COLO668 (cell line): ENCODE measurements around the gene ZRANB3.
"Not testable (repeated sequence)": the region's sequence is repeated elsewhere in the genome, so short reads cannot be mapped to it uniquely, and the experiment has no call there.

Source experiments
- DNase-seq: peaks from one replicate; lab custom pipeline; 2025; ENCODE audit not compliant: unreplicated experiment; lab: John Stamatoyannopoulos, UW

Gene ZRANB3

GRCh38 chr2:135142323-135142722 lies 388.7 kb downstream of the ZRANB3 start:
- no peak for DNase-seq

GRCh38 chr2:135140606-135141005 lies 390.4 kb downstream of the ZRANB3 start:
- no peak for DNase-seq

GRCh38 chr2:135132314-135132713 lies 398.7 kb downstream of the ZRANB3 start:
- no peak for DNase-seq

- no peak for DNase-seq
These were observed 400.3 kb downstream of the ZRANB3 start for GRCh38 chr2:135130751-135131150.

GRCh38 chr2:135125940-135126339 lies 405.1 kb downstream of the ZRANB3 start:
- no peak for DNase-seq

- DNase-seq, result no peak
These were observed 405.8 kb downstream of the ZRANB3 start for GRCh38 chr2:135124924-135125886.

- DNase-seq, result not testable (repeated sequence)
These were observed 409.4 kb downstream of the ZRANB3 start for GRCh38 chr2:135121658-135122039.

GRCh38 chr2:135121016-135121657 lies 409.9 kb downstream of the ZRANB3 start:
- no peak for DNase-seq

- DNase-seq, result no peak
These were observed 411.4 kb downstream of the ZRANB3 start for GRCh38 chr2:135119582-135119981.

- no peak for DNase-seq
These were observed 417.7 kb downstream of the ZRANB3 start for GRCh38 chr2:135113322-135113721.

- DNase-seq, result not testable (repeated sequence)
These were observed 425.3 kb downstream of the ZRANB3 start for GRCh38 chr2:135105513-135106316.

GRCh38 chr2:135103843-135104242 lies 427.2 kb downstream of the ZRANB3 start:
- DNase-seq, result no peak

- DNase-seq, result no peak
These were observed 431.1 kb downstream of the ZRANB3 start for GRCh38 chr2:135099802-135100483.

- no peak for DNase-seq
These were observed 433.3 kb downstream of the ZRANB3 start for GRCh38 chr2:135097532-135098231.

- no peak for DNase-seq
These were observed 434.2 kb downstream of the ZRANB3 start for GRCh38 chr2:135096665-135097446.

- DNase-seq, result no peak
These were observed 435.4 kb downstream of the ZRANB3 start for GRCh38 chr2:135095591-135095990.

GRCh38 chr2:135094508-135094907 lies 436.5 kb downstream of the ZRANB3 start:
- DNase-seq, result no peak

GRCh38 chr2:135093670-135094330 lies 437.2 kb downstream of the ZRANB3 start:
- no peak for DNase-seq

- no peak for DNase-seq
These were observed 437.8 kb downstream of the ZRANB3 start for GRCh38 chr2:135093193-135093592.
